Measurements from ENCODE around the gene RTN4R. TPM values are rescaled to one million over a fixed set of nuclear protein-coding genes. Genes with fewer than 3 reads are reported as not detected.

The RTN4R gene
- total RNA-seq, 4 donors from 2014 or later = 0.29 to 0.75 TPM; not detected in 2

DNA sequence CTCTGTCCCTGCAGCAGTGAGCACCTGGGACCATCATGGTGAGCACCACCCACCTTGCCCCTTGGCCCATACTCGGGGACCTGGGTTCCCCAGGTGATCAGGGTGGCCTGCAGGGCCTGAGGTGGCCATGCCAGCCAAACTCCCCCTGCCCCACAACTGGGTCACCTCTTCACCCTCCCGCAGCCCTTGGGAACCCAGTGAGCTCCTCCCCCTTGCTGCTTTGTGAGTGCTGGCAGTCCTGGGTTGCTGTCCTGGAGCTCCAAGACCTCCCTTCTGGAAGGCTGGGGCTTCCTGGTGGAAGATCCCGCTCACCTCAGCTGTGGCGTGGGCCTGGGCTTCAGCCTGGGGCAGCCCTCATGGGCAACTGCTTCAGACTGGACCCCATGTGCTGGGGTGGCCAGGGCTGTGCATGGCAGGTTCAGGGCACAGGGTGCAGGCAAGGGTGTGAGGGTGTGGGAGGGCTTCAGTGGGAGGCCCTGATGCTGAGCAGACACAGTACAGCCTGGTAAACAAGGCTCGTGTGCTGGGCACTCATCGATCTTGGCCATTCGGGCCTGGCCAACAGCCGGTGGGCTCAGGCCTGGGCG, 57.6 kb downstream of the RTN4R start:
- no peak for DNase-seq
- Histone ChIP-seq H3K4me1 (peaks cover 0 to 5% of the 10 kb centered on the region in 2 donors), H3K27me3 (no peaks in the 10 kb centered on the region), H3K36me3 (no peaks in the 10 kb centered on the region), H3K4me3 (no peak overlapping the region), H3K27ac (no peak overlapping the region), H3K9me3 (no peaks in the 10 kb centered on the region)
- TF ChIP-seq CTCF (IDR thresholded peaks at IDR 0.05 in 4 of 5, conservative IDR thresholded peaks at IDR 0.05 in 1 of 5) (no peak), POLR2A (IDR thresholded peaks at IDR 0.05) (no peak)
- no peak for ATAC-seq
- intact Hi-C loops (cut with DNase I; ENCODE audit: low total_unique reads) = no loop called here
- in situ Hi-C loops (cut with MboI; ENCODE audit: low sequenced_read_pairs in 4 of 4) = no loop called here

- intact Hi-C loops (cut with DNase I; ENCODE audit: low total_unique reads) (no loop called here), in situ Hi-C loops (cut with MboI; ENCODE audit: low sequenced_read_pairs in 4 of 4) (no loop called here)
- no peak overlapping the region for H3K27ac ChIP-seq
- H3K9me3 ChIP-seq = no peaks in the 10 kb centered on the region
- no peak for DNase-seq
- TF ChIP-seq CTCF (IDR thresholded peaks at IDR 0.05 in 4 of 5, conservative IDR thresholded peaks at IDR 0.05 in 1 of 5) (no peak), POLR2A (IDR thresholded peaks at IDR 0.05) (no peak)
- no peak overlapping the region for H3K4me3 ChIP-seq
- no peaks in the 10 kb centered on the region for H3K36me3 ChIP-seq
- no peak for ATAC-seq
- peaks cover 0 to 5% of the 10 kb centered on the region in 2 donors for H3K4me1 ChIP-seq
- no peaks in the 10 kb centered on the region for H3K27me3 ChIP-seq
Measured at GRCh38 chr22:20209761-20210250, 58.3 kb downstream of the RTN4R start.

- no peaks in the 10 kb centered on the region for H3K27me3 ChIP-seq
- DNase-seq (no peak), ATAC-seq (no peak)
- no peak overlapping the region for H3K27ac ChIP-seq
- peaks cover 0 to 5% of the 10 kb centered on the region in 2 donors for H3K4me1 ChIP-seq
- H3K9me3 ChIP-seq = no peaks in the 10 kb centered on the region
- intact Hi-C loops (cut with DNase I; ENCODE audit: low total_unique reads) = no loop called here
- no peaks in the 10 kb centered on the region for H3K36me3 ChIP-seq
- in situ Hi-C loops (cut with MboI; ENCODE audit: low sequenced_read_pairs in 4 of 4) = no loop called here
- H3K4me3 ChIP-seq = no peak overlapping the region
- TF ChIP-seq POLR2A (IDR thresholded peaks at IDR 0.05) (no peak), CTCF (IDR thresholded peaks at IDR 0.05 in 4 of 5, conservative IDR thresholded peaks at IDR 0.05 in 1 of 5) (no peak)
Measured at GRCh38 chr22:20208713-20209310, 59.3 kb downstream of the RTN4R start.

DNA sequence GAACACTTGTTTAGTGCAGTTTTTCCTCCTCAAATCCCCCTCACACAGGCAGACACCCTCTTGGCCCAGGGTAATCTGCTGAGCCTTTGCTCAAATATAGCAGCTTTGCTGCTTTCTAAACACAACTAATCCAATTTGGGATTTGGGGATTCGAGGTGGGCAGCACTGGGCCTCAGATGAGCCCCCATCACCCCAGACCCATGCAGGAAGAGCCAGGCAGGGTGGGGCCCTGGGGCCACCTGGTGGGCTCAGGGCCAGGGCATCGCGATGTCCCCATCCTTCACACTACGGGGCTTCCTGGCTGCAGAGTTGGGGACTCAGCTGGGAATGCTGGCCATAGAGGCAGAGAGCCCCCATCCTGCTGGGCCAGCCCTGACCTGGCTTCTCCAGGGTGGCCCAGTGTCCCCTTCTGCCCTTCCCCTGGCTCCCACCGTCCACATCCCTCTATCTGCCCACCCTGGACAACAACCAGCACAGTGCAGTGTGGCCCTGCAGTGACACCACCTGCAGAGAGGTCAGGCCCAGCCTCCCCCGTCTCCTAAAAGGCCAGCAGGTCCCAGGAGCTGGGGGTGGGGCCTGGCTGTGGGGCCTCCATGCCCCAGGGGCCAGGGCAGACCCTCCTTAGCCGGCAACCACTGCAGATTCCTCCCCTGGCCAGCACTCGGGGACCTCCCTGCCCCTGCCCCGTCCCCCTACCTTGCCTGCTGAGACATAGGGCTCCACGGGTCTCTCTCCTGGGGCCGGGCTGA, 60.7 kb downstream of the RTN4R start:
- no peak for ATAC-seq
- no peaks in the 10 kb centered on the region for H3K36me3 ChIP-seq
- TF ChIP-seq POLR2A (IDR thresholded peaks at IDR 0.05) (no peak), CTCF (IDR thresholded peaks at IDR 0.05 in 4 of 5, conservative IDR thresholded peaks at IDR 0.05 in 1 of 5) (no peak)
- no peaks in the 10 kb centered on the region for H3K9me3 ChIP-seq
- peaks cover 0 to 11% of the 10 kb centered on the region in 2 donors for H3K4me1 ChIP-seq
- no peak for DNase-seq
- no peaks in the 10 kb centered on the region for H3K27me3 ChIP-seq
- in situ Hi-C loops (cut with MboI; ENCODE audit: low sequenced_read_pairs in 4 of 4) = no loop called here
- H3K4me3 ChIP-seq = peak overlapping the region in 2 of 4 donors; percentile 56 to 62
- intact Hi-C loops (cut with DNase I; ENCODE audit: low total_unique reads) = no loop called here
- peak overlapping the region in 2 of 4 donors; percentile 73 to 77 for H3K27ac ChIP-seq
